Stimulated activated CD4-positive, alpha-beta T cell treated with anti-CD3 and anti-CD28 coated beads, Interleukin-12 subunit alpha, Interleukin-12 subunit beta, amount 100 ng/mL, for 48 hours (primary cell): Measurements from ENCODE around the gene IL22.

ENCODE experiments used
- DNase-seq, 3 donors: peaks; one replicate each; pipeline ENCODE4 v3.0.0-alpha.2; 2020; ENCODE audit warnings: low read depth in 2 of 3, low spot score in 1 of 3

Gene IL22, protein sequence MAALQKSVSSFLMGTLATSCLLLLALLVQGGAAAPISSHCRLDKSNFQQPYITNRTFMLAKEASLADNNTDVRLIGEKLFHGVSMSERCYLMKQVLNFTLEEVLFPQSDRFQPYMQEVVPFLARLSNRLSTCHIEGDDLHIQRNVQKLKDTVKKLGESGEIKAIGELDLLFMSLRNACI

DNA sequence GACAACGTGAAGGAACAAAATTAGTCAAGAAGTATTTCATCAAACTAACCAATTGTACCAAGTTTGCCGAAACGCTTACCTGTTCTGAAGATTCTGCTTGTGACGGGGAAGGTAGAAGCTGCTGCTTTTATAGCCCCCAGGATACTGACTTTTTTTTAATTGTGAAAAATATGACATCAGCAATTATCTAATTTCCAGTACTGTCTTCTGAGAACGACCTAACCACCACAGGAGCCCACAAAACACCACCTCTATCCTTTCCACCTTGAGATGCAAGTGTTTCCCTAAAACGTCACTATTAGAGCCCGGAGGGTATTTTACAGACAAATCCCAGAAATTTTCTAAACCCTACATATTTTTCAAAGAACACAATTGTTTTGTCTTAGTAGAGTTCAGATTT lies at the start of gene IL22:
Gene IL22 (minus strand): TSS at position 101 of the 400 bp plus-strand sequence. CDS start 156 bp downstream, outside the sequence.
- no peak for DNase-seq

DNA sequence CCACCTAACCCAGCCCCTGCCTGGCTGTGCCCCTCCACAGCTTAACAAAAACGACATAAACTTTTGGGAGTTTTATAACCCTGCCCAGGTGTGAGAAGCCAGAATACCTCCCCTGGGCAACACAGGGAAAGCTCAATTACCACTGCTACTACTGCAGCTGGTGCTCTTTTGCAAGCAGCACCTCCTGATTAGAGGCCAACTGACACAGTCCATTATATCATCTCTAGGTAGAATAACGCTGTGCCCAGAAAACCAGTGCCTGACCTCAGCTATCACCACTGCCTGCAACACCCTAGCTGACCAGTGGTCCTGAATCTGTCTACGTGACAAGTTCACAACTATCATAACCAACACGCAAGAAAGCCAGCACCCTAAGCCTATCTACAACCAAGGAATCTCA lies 44.5 kb upstream of the IL22 start:
- no peak for DNase-seq

DNA sequence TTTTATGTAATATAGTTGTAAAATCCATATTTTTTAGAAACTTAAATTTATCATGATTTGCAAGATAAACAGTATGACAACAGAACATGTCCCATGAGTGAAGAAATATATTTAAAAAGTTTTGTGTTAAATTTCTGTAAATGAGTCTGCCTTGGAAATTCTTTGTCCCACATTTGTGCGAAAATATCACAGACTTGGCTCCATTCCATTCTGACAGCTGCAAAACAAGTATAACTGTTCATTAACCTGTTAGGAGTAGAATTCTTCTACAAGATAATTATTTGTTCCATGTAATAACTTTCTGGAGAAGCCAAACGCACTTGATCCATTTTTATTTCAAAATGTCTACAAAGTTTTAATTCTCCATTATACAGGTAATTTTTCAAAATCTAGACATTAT lies 40.8 kb upstream of the IL22 start:
- no peak for DNase-seq

DNA sequence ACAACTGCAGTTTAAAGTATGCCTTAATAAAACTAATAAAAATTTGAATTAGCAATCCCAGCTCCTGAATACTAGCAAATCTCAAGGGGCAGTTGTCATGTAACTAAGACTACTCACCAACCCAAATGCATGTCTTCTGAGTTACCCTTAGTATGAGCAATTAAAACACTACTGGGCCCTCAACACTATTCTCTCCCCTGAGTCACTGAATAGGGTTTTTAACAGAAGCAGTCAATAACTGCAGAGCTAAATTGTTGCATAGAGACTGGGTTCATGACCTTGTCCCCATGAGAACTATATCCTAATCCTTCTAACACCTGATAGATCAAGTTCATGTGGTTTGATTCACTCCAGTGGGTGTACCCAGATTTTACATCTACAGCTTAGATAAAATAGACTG lies 39.9 kb upstream of the IL22 start:
- no peak for DNase-seq

DNA sequence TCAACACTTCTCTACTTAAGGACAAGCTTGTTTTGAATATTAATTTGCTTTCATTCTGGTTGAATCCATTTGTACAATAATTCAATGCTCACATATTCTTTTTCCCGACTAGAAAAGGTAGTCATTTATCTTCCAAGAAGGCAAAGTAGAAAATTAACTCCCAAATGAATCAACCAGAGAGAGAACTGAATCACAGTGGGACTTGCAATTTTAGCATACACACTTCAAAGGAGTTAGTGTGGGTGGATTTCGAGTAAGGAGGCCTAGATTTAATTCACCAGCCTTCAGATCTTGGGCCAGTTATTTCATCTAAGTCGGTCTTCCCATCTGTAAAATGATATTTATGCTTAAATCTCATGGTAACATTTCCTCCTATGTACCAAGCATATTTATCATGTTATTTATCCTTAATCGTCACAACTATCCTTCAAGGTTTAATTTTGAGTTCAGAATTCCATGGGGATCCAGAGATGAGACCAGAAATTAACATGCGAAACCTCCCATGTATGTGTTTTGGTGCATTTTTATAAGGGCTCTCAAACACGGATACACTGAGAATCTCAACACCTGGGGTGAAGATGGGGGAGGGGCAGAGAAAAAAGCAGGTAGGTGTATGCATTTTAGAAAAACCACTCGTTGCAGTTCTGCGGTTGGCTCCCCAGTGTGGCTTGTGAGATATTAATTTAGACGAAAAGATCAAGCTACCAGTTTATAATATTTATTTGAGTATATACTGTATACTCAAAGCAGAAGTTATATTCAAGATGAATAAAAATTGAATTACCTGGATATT lies 38.9 kb upstream of the IL22 start:
- DNase-seq = no peak

DNA sequence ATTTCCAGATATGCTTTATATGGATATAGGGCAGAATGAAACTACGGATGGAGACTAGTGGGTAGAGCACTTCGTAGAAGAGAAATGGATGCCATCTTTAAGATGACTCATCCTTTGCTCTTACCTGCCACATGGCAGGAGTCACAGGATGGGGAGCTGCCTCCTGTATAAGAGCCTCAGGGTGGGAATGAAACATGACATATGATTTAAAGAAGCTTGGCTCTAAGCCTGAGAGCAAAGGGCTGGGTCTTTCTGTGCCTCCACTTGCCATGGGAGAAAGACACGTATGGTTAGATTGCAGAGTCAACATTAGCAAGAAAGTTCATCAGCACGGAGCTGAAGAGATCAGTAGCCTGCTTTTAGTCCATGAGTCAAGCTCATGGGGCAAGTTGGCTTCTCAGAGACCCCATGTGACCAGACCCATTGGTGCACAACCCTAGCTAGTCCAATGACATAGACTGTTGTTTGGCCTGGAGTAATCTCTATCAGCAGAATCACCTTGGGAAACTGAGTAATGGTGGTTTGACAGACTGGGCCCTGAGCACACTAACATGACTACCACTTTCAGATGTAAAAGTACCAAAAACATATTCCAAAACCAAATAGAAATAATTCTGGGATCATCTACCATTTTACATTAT lies 38.1 kb upstream of the IL22 start:
- no peak for DNase-seq

DNA sequence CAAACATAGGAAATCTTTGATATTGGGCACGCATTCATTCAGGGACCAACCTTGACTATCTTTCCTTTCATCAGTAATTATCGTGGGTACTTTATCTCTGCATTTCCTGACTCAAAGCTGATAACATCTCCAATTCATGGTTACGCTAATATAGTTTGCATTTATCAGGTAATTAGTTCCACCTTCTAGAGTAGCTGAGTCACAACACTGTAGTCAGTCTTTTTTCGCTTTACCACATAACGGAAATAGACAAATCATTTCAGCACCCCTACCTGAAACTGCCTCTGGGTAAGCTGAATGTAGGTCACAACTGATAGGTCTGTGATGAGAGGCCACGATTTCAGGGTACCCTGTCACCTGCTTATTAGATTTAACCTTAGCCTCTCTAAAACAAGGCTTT lies 36.7 kb upstream of the IL22 start:
- DNase-seq = peak in 1 of 3 donors; percentile 42

DNA sequence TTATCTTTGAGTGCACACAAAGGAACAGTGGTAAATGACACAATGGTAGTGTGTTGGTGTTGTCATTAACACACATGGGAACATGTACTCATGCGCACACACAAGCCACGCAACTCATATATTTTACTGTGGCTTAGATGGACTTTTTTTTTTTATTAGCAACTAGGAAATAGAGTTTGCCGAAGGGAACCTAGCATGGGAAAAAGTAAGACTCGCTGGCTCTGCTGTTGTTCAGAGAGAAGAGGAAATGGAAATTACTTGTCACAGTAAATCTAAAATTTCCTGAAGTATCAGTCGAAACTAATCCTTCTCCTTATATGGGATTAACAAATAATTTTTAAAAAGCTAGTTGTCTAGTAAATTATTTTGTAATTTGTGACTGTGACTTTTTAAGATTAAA lies 33.7 kb upstream of the IL22 start:
- no peak for DNase-seq

DNA sequence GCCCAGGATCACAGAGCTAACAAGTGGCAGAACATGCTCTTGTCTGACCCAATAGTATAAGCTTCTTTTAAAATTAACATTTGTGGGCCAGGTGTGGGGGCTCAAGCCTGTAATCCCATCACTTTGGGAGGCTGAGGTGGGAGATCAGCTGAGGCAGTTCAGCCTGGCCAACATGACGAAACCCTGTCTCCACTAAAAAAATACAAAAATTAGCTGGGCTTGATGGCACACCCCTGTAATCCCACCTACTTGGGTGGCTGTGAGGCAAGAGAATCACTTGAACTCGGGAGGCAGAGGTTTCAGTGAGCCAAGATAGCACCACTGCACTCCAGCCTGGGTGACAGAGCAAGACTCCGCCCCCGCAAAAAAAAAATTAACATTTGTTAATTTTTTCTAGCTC lies 33.0 kb upstream of the IL22 start:
- DNase-seq = no peak

DNA sequence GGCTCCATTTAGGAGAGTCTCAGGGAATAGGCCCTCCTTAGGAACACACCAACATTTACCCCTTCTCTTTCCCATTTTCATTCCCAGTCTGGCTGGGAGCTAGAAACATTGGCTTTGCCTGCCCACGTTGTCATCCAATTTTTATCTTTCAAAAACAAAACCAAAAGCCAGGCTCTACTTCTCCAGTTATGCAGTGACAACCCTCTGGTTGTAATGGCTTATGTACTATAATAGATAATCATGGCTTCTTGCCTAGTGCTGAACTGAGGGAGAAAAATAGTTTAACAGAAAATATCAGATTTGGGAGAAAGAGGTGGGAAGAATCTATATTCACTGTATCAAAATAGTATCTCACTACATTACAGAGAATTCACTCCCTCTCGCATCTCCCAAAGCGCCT lies 32.1 kb upstream of the IL22 start:
- no peak for DNase-seq

DNA sequence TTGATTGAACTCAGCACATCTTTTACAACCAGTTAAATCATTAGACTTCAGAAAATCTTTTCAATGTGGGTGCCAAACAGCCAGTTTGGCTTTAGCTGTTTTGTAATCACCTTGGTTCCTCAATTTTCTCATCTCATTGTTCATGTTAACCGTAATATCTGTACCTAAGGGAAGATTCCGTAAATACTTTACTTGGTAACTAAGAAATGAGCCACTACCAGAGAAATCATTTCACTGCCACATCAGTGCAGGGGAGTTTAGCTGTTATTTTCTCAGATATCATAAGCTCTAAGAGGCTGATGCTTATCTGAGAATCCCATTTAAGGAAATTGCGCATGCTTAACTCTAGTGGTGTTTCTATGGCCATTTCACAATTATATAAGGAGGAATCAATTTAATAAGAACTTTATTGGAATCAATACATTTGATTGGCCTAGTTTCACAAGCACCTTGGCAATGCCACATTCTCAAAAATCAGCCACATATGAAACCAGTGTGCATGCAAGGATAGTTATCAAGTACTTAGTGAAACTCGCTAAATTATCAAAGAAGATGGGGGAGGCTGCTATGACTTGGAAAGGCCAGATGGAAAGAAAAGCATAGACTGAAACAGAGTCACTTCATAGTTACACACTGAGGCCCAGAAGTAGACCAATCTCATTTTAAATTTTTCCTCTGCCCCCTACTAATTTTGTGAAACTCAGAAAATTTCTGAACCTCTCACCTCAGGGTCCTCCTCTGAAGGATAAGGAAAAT lies 28.1 kb upstream of the IL22 start:
- no peak for DNase-seq

DNA sequence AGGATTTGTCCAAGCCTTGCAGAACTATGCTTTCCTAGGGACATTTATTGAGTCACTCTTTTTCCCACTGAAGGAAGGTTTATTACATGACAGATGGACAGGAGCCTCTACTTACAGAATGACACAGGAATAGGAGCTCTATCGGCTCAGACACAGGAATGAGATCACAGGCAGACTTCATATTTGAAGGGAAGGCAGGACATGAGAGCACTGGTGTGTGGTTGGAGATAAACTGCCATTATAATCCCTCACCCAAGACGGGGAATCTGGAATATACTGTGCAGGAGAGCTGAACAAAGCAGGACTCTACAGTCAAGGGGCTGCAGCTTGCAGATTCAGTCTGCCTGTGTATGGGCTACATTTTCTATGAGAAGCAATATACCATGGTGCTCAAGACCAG lies 26.8 kb upstream of the IL22 start:
- no peak for DNase-seq

DNA sequence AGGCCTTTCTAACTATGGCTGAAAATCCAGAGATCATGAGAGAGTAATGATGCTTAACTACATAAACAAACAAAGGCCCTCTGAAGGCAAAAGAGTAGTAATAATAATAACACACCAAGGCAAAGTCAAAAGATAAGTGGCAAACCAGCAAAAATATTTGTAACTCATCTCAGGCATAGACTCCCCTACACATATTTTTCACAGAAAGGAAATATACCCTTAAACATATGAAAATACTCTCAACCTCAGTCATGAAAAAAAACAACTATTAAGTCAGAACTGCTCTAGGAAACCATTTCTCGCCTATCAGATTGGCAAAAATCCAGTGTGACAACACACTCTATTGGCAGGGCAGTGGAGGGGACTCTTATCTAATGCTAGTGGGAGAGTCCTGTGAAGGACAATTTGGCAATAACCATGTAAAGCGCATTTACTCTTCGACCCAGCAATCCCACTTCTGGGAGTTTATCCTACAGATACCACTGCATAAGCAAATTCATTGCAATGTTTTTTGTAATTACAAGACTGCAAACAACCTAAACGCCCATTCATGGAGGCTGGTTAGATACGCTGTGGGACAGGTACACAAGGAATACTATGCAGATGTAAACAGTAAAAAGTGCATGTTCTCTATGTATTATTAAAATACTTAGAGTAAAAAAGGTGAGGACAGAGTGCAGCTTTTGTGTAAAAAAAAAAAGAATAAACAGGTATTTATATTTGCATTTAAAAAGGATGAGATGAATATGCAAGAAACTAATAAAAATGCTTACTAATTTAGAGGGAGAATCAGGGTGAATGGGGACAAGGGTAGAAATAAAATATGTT lies 26.0 kb upstream of the IL22 start:
- DNase-seq = no peak

DNA sequence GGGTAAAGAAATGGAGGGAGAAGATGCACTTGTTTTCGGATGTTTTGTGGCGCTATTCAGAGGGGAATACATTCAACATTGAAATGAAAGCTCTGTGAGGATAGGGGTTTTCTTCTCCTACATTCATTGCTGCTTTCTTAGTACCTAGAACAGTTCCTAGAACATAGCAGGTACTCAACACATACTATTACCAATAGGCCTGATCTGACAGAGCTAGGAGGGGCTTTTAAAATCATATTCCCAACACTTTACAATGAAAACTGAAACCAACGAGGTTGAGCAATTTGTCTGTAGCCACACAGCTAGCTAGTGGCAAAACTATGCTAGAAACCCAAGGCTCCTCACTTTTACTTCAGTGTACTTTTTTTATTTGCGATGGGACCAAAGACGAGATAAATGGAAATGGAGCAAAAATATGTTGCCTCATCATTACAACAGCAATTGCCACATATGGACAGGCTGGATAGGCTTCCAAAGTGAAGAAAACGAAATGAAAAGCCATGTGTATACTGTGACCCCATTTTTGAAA lies 23.1 kb upstream of the IL22 start:
- no peak for DNase-seq

DNA sequence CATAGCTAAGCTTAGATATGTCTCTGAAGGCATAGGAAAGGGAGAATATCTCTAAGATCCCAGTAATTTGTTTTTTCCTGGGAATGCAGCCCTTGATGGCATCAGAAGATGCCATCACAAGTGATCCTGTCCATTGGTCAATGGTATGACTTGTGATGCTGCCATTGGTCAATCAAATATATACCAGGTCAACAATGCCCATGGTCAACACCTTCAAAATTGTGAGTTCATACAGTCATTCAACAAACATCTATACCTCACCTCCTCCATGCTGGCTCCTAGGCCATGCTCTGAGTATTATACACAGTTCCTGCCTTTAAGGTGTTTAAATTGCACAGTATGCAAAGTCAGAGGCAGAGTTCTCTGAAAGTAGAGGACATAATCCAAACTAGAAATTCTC lies 19.3 kb upstream of the IL22 start:
- no peak for DNase-seq

DNA sequence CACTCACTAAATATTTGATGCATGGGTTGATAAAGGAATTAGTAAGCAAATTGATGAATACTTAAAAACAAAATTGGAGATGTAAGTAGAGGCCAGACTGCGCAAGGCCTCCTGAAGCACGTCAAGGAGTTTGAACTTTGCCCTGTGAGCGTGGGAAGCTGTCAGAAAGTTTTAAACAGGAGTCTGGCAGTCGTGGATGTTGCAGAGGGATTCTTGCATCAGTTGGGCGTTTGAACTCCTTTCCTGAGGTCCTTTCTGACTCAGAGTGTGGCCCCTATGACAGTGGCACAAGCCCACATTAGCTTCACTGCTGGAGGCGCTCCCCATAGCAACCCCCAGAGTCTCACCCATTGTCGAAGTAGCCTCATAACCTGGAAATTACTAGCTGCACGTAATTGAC lies 17.9 kb upstream of the IL22 start:
- DNase-seq = no peak

DNA sequence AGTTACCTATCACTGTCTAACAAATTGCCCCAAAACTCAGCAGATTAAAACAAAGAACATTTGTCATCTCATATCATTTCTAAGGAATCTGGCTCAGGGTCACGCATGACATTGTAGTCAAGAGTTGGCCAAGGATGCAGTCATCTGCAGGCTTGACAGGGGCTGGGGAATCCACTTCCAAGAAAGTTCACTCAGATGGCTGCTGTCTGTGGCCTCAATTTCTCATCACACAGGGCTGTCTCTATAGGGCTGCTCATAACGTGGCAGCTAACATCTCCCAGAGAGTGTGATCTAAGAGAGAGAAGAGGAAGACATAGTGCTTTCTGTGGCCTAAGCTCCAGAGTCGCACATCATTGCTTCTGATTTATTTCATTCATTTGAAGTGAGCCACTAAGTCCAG lies 17.0 kb upstream of the IL22 start:
- no peak for DNase-seq

DNA sequence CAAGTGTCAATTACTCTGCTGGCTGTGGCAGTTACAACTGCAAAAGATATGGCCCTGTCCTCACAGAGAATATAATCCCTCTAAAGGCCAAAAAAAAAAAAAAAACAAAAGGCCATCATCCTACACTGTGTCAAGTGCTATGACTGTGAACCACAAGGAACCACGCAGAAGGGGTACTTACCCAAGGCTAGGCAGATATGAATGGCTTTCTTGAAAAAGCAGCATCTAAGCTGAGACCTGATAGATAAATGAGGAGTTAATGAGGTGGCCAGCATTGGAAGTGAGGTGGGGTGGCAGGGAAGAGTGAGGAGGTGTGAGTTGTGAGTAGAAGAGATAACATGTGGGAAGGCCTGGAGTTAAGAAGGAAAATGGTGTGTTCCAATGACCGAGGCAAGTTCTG lies 16.4 kb upstream of the IL22 start:
- DNase-seq = no peak

DNA sequence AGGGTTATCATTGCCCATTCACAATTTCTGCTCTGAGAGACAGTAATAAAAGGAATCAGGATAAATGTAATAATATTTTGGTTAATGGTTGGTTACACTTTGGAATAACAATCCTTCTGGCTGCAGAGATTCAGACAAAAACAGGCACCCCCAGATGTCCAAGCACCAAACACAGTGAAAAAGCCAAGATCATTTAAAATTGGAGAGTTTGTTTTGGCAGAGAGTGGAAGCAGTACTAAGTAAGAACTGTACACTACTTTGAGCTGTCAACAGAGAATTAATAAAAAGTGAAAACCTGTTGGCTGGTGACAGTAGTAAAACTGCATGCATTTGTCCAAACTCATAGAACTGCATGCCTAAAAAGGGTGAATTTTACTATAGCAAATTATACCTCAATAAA lies 15.6 kb upstream of the IL22 start:
- no peak for DNase-seq

DNA sequence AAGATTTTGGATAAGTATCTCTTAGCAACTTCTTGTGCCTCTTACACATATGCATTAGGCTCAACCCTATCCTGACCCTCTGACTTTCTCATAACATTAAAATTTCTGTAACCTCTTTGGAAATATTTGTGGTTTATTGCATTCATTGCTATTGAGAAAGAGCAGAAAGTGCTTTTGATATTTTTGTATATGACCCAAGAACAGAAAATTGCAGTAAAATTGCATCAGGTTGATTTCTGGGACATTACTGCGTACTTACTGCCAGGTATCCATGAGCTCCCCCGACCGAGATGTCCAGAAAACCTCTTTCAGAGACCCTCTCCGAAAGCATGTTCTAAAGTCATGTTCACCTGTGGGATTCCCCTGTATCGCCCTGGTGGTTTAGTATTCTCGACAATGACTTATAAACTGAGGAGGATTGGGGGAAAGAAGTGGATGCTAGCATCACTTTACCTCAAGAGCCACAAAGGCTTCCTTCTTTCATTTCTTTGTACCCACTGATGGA lies 14.5 kb upstream of the IL22 start:
- no peak for DNase-seq

DNA sequence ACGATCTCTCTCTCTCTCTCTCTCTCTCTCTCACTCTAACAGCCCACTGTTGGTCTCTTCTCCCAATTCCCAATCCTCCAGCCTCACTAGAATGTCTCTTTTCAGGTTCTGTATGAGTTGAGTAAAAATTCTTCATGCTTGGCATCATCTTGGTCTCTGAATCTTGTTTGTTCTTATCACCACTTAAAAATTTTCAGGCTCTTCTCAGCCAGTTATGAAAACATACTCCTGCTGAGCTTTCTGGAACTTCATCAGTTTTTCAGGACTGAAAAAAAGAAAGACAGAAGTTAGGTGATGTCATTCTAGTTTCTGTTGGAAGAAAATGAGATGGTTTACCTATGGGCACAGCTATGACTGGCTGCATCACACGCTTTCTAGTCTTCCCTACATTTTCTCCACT lies 11.5 kb upstream of the IL22 start:
- no peak for DNase-seq
